HepG2 (cell line): Measurements from ENCODE around the gene DGAT2L6. TPM values are rescaled to one million over a fixed set of nuclear protein-coding genes. Genes with fewer than 3 reads are reported as not detected.

ENCODE experiments used
- ATAC-seq: fragments of 200-7000 bp; cut with Tn5 transposase; 3 replicates; pipeline ENCODE4 v1.9.1; 2020; ENCODE audit warnings: mild to moderate bottlenecking, moderate library complexity
- BruUV-seq: library from RNA; stranded (reverse); fragments of 400-500 nt; replicated peaks from 2 replicates; lab custom pipeline; 2021; lab: Mats Ljungman, UMichigan
- CTCF ChIA-PET: fragments of 300-600 bp; formaldehyde crosslinking; extraction: SDS; loops from one replicate; lab custom pipeline; 2021; ENCODE audit warnings: low total read pairs, inconsistent platforms, low intra/inter-chr PET ratio; lab: Yijun Ruan, JAX
- POLR2A ChIA-PET: fragments of 350-600 bp; sonication (Branson Sonifier 250); formaldehyde crosslinking; loops from one replicate; lab custom pipeline; 2020; ENCODE audit warnings: antibody characterized with exemption, inconsistent platforms; lab: Yijun Ruan, JAX
- DNase-seq: peaks from one replicate; pipeline ENCODE4 v3.0.0-alpha.2; 2015; ENCODE audit warnings: low spot score
- FAIRE-seq: peaks from 3 replicates; lab custom pipeline; 2011; peaks lifted over from hg19 to GRCh38; lab: Jason Lieb, UNC
- H2AFZ ChIP-seq: one replicate; pipeline ENCODE4 v1.6.1; 2011; ENCODE audit warnings: low read length, inconsistent platforms
- H3K27ac ChIP-seq: fragments of 300-600 bp; 3 replicates; pipeline ENCODE4 v1.8.0; 2011; ENCODE audit warnings: mixed run types, mild to moderate bottlenecking, mixed read lengths, low read length, inconsistent platforms; ENCODE audit not compliant: insufficient read depth; ENCODE audit errors: extremely low read length
- H3K27me3 ChIP-seq, 2 experiments: fragments of 200-600 bp in 1 of 2; 2 replicates in 1 of 2; 3 replicates in 1 of 2; pipeline versions ENCODE4 v1.6.0 to v1.8.0; 2011; ENCODE audit warnings: low read length in 2 of 2, mild to moderate bottlenecking in 2 of 2, moderate library complexity in 2 of 2, inconsistent platforms in 1 of 2; ENCODE audit not compliant: insufficient read depth in 2 of 2, control insufficient read depth in 1 of 2
- H3K36me3 ChIP-seq, 2 experiments: fragments of 200-600 bp in 1 of 2; replicated peaks in 1 of 2; 2 replicates in 1 of 2; 3 replicates in 1 of 2; pipeline versions ENCODE4 v1.5.1 to v1.8.0; 2011; ENCODE audit warnings: low read length in 2 of 2, inconsistent platforms in 1 of 2; ENCODE audit not compliant: insufficient read depth in 2 of 2, control insufficient read depth in 1 of 2
- H3K4me1 ChIP-seq: 2 replicates; pipeline ENCODE4 v1.5.1; 2012; ENCODE audit warnings: low read length, inconsistent platforms; ENCODE audit not compliant: insufficient read depth
- H3K4me2 ChIP-seq: 2 replicates; pipeline ENCODE4 v1.6.0; 2011; ENCODE audit warnings: low read depth, low read length, inconsistent platforms
- H3K4me3 ChIP-seq, 3 experiments: fragments of 200-600 bp in 1 of 3; sonication (generic), shearing (Covaris generic) in 1 of 3; replicated peaks in 1 of 3; 2 replicates each; pipeline ENCODE4 v1.5.1; 2011 to 2016; ENCODE audit warnings: low read length in 3 of 3, inconsistent platforms in 2 of 3, low read depth in 2 of 3, mild to moderate bottlenecking in 2 of 3, control low read depth in 1 of 3, mixed read lengths in 1 of 3; ENCODE audit not compliant: insufficient read depth in 1 of 3
- H3K79me2 ChIP-seq: one replicate; pipeline ENCODE4 v1.6.1; 2011; ENCODE audit warnings: low read length, inconsistent platforms; ENCODE audit not compliant: insufficient read depth
- H3K9ac ChIP-seq: 2 replicates; pipeline ENCODE4 v1.6.0; 2011; ENCODE audit warnings: mild to moderate bottlenecking, low read depth, low read length, inconsistent platforms; ENCODE audit not compliant: insufficient read depth
- H3K9me3 ChIP-seq: 2 replicates; pipeline ENCODE4 v1.5.1; 2012; ENCODE audit warnings: mild to moderate bottlenecking, low read length
- H4K20me1 ChIP-seq: 2 replicates; pipeline ENCODE4 v1.6.0; 2011; ENCODE audit warnings: inconsistent platforms, mild to moderate bottlenecking, low read length, moderate library complexity; ENCODE audit not compliant: insufficient read depth
- HNF4A ChIP-seq: sonication (generic); formaldehyde crosslinking; IDR thresholded peaks from 2 replicates; pipeline ENCODE4 v1.4.0; 2020; ENCODE audit warnings: missing genetic modification reagents
- HOXA3 ChIP-seq: sonication (generic); formaldehyde crosslinking; IDR thresholded peaks from 2 replicates; pipeline ENCODE4 v1.5.0; 2020; ENCODE audit warnings: missing genetic modification reagents
- MAFF ChIP-seq: IDR thresholded peaks from 2 replicates; pipeline ENCODE4 v1.6.1; 2011; ENCODE audit warnings: low read depth, low read length, improper control_type of control experiment
- POGZ ChIP-seq: sonication (generic); formaldehyde crosslinking; IDR thresholded peaks from 2 replicates; pipeline ENCODE4 v1.4.0; 2020; ENCODE audit warnings: mild to moderate bottlenecking, missing genetic modification reagents
- PRPF4 ChIP-seq: fragments of 200-400 bp; formaldehyde crosslinking; IDR thresholded peaks from 2 replicates; pipeline ENCODE4 v1.6.1; 2016; ENCODE audit warnings: low read length, low read depth; ENCODE audit not compliant: poor library complexity, severe bottlenecking
- SETDB1 ChIP-seq: sonication (generic); formaldehyde crosslinking; IDR thresholded peaks from 2 replicates; pipeline ENCODE4 v1.5.1; 2020; ENCODE audit warnings: missing genetic modification reagents, mild to moderate bottlenecking, borderline replicate concordance
- SMC3 ChIP-seq: IDR thresholded peaks from 2 replicates; pipeline ENCODE4 v1.6.1; 2011; ENCODE audit warnings: low read length, improper control_type of control experiment
- STAG1 ChIP-seq: sonication (generic); formaldehyde crosslinking; IDR thresholded peaks from 2 replicates; pipeline ENCODE4 v1.4.0; 2020; ENCODE audit warnings: missing genetic modification reagents
- ZKSCAN1 ChIP-seq: fragments of 150-350 bp; IDR thresholded peaks from 2 replicates; pipeline ENCODE4 v1.6.1; 2014; ENCODE audit warnings: low read length
- WGBS: methylation state at CpG from one replicate; pipeline ENCODE4 v1.1.6; 2017; ENCODE audit warnings: low lambda C conversion rate; 5-methylcytosine and 5-hydroxymethylcytosine counted together
- in situ Hi-C: cut with HindIII; loops from 2 replicates; pipeline ENCODE4 v1.10.0; 2017; ENCODE audit warnings: low pct_unique_long_range_greater_than_20kb; ENCODE audit not compliant: extremely low pct_ligation_motif_present
- intact Hi-C: fragments of 100-400 bp; cut with micrococcal nuclease; formaldehyde crosslinking; loops from one replicate; pipeline ENCODE4 v1.10.0; 2022; ENCODE audit not compliant: unreplicated experiment
- polyA plus RNA-seq, 8 experiments: library from polyadenylated mRNA; depleted of rRNA in 3 of 8; stranded (reverse) in 7 of 8; unstranded in 1 of 8; fragments of >200 nt; fragmentation: Illumina TruSeq in 4 of 8; extraction: Trizol in 4 of 8; gene quantifications; 2 replicates each; pipeline versions ENCODE4 v1.2.1 to v1.2.3, GENCODE V29; 2011 to 2016; ENCODE audit warnings: low read depth in 4 of 8, missing spikeins in 1 of 8, mixed read lengths in 1 of 8; ENCODE audit not compliant: insufficient read depth in 1 of 8
- total RNA-seq, 5 experiments: library from RNA; depleted of rRNA; stranded (reverse); fragments of >200 nt; fragmentation: Illumina TruSeq; extraction: Trizol; gene quantifications; 2 replicates each; pipeline ENCODE4 v1.2.3, GENCODE V29; 2016; ENCODE audit warnings: low read depth in 1 of 5
- TF ChIP-seq, protein P1 (sequence below): sonication (generic); formaldehyde crosslinking; IDR thresholded peaks from 2 replicates; pipeline ENCODE4 v1.9.0; 2021; ENCODE audit warnings: missing genetic modification reagents, mild to moderate bottlenecking, borderline replicate concordance
- TF ChIP-seq, protein P2 (sequence below): sonication (generic); formaldehyde crosslinking; IDR thresholded peaks from 2 replicates; pipeline ENCODE4 v1.4.0; 2020; ENCODE audit warnings: missing genetic modification reagents
- TF ChIP-seq, protein P3 (sequence below): sonication (generic); formaldehyde crosslinking; IDR thresholded peaks from 2 replicates; pipeline ENCODE4 v1.5.0; 2020; ENCODE audit warnings: mild to moderate bottlenecking, missing genetic modification reagents, moderate library complexity

Gene DGAT2L6
- total and polyA plus RNA-seq, 2 of the 13 experiments (the other 11 are each of a cell fraction or from before 2014, with no cell fraction given): not detected

DNA sequence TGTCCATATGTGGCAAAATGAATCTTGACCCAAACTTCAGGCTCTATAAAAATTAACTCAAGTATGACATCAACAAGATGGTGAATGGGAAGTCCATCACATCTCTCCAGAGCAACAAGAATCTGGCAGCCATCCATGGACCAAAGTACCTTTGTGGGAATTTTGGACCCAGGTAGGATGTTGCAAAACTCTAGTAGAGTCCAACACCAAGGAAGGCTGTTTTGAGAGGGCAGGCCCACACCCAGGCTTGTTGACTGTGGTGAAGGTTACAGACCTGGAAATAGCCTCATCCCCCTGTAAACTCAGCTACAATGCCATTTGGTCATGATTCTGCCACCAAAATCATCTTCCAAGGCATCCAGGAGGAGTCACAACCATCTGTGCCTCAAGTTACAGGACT lies 12.9 kb downstream of the DGAT2L6 start:
- Histone ChIP-seq H2AFZ (no peak overlapping the region), H3K4me2 (no peak overlapping the region), H3K79me2 (no peaks in the 10 kb centered on the region), H4K20me1 (no peaks in the 10 kb centered on the region), H3K4me3 (no peak overlapping the region), H3K27me3 (no peaks in the 10 kb centered on the region), H3K4me1 (peaks cover 4% of the 10 kb centered on the region; the same call in 1 of the 2 replicates), H3K27ac (no peak overlapping the region), H3K9me3 (no peaks in the 10 kb centered on the region), H3K9ac (no peak overlapping the region), H3K36me3 (no peaks in the 10 kb centered on the region)
- DNase-seq (no peak), ATAC-seq (no peak), FAIRE-seq (no peak)
- intact Hi-C loops: no loop called here
- POLR2A ChIA-PET: no interaction called here
- TF ChIP-seq HNF4A (CRISPR knock-in tag) (peak; percentile 40), SETDB1 (CRISPR knock-in tag) (no peak)
- in situ Hi-C loops: no loop called here
- CTCF ChIA-PET: no interaction called here
- BruUV-seq: no TSS peak

GRCh38 chrX:70196961-70197720 lies 19.9 kb downstream of the DGAT2L6 start:
- no peak overlapping the region for H3K9ac ChIP-seq
- no peaks in the 10 kb centered on the region for H3K4me1 ChIP-seq
- no peak overlapping the region for H3K4me2 ChIP-seq
- CTCF ChIA-PET: interaction anchor here (0.8 to 2.1 kb wide), 2 partner anchors 65 to 92 kb away, joined by 3 to 17 read pairs; partner anchors contain the start of genes KIF4A and PDZD11
- no TSS peak for BruUV-seq
- intact Hi-C loops (loop anchor here (1.0 kb wide), 1 partner anchor 66 kb away; no protein-coding TSS in a partner anchor), in situ Hi-C loops (no loop called here)
- DNase-seq (peak; percentile 51), ATAC-seq (peak; percentile 70), FAIRE-seq (peak; percentile 72)
- H3K27me3 ChIP-seq: no peaks in the 10 kb centered on the region
- WGBS: 5% methylated on average over 12 of the region's 12 CpGs
- no peaks in the 10 kb centered on the region for H3K79me2 ChIP-seq
- no peak overlapping the region for H3K27ac ChIP-seq
- H4K20me1 ChIP-seq: no peaks in the 10 kb centered on the region
- no peak overlapping the region for H2AFZ ChIP-seq
- H3K9me3 ChIP-seq: no peaks in the 10 kb centered on the region
- H3K4me3 ChIP-seq: no peak overlapping the region
- POLR2A ChIA-PET: no interaction called here
- no peaks in the 10 kb centered on the region for H3K36me3 ChIP-seq
- TF ChIP-seq, protein P1, sequence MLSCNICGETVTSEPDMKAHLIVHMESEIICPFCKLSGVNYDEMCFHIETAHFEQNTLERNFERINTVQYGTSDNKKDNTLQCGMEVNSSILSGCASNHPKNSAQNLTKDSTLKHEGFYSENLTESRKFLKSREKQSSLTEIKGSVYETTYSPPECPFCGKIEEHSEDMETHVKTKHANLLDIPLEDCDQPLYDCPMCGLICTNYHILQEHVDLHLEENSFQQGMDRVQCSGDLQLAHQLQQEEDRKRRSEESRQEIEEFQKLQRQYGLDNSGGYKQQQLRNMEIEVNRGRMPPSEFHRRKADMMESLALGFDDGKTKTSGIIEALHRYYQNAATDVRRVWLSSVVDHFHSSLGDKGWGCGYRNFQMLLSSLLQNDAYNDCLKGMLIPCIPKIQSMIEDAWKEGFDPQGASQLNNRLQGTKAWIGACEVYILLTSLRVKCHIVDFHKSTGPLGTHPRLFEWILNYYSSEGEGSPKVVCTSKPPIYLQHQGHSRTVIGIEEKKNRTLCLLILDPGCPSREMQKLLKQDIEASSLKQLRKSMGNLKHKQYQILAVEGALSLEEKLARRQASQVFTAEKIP (CRISPR knock-in tag): no peak
- TF ChIP-seq SMC3: peak; percentile 73
- TF ChIP-seq PRPF4: no peak
- no peak for TF ChIP-seq MAFF
- TF ChIP-seq ZKSCAN1: peak; percentile 74; the same call in 1 of the 2 replicates
- TF ChIP-seq POGZ (CRISPR knock-in tag): no peak
- TF ChIP-seq, protein P2, sequence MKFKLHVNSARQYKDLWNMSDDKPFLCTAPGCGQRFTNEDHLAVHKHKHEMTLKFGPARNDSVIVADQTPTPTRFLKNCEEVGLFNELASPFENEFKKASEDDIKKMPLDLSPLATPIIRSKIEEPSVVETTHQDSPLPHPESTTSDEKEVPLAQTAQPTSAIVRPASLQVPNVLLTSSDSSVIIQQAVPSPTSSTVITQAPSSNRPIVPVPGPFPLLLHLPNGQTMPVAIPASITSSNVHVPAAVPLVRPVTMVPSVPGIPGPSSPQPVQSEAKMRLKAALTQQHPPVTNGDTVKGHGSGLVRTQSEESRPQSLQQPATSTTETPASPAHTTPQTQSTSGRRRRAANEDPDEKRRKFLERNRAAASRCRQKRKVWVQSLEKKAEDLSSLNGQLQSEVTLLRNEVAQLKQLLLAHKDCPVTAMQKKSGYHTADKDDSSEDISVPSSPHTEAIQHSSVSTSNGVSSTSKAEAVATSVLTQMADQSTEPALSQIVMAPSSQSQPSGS (CRISPR knock-in tag): no peak
- TF ChIP-seq, protein P3, sequence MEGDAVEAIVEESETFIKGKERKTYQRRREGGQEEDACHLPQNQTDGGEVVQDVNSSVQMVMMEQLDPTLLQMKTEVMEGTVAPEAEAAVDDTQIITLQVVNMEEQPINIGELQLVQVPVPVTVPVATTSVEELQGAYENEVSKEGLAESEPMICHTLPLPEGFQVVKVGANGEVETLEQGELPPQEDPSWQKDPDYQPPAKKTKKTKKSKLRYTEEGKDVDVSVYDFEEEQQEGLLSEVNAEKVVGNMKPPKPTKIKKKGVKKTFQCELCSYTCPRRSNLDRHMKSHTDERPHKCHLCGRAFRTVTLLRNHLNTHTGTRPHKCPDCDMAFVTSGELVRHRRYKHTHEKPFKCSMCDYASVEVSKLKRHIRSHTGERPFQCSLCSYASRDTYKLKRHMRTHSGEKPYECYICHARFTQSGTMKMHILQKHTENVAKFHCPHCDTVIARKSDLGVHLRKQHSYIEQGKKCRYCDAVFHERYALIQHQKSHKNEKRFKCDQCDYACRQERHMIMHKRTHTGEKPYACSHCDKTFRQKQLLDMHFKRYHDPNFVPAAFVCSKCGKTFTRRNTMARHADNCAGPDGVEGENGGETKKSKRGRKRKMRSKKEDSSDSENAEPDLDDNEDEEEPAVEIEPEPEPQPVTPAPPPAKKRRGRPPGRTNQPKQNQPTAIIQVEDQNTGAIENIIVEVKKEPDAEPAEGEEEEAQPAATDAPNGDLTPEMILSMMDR: peak; percentile 67
- no peak for TF ChIP-seq HOXA3 (CRISPR knock-in tag)
- TF ChIP-seq STAG1: peak; percentile 63
